Cardiac fibroblast (primary cell): Measurements from ENCODE around the gene SND1.
A peak's percentile ranks its signal among the peaks of the same experiment; 100 is the strongest.

ENCODE experiments used
- DNase-seq, 2 donors: peaks; one replicate each; pipeline versions ENCODE4 v3.0.0 to v3.0.0-alpha.2; 2010; ENCODE audit warnings: low read depth in 2 of 2
- H3K4me3 ChIP-seq, 2 donors: replicated peaks in 1 of 2; 1 replicate in 1 of 2; 2 replicates in 1 of 2; pipeline ENCODE4 v1.5.1; 2011; ENCODE audit warnings: low read depth in 2 of 2, low read length in 2 of 2, mild to moderate bottlenecking in 2 of 2, moderate library complexity in 1 of 2
- TF ChIP-seq, protein P1 (sequence below): IDR thresholded peaks from one replicate; pipeline ENCODE4 v1.5.1; 2011; ENCODE audit warnings: low read depth, mild to moderate bottlenecking, low read length, inconsistent platforms

Gene SND1

DNA sequence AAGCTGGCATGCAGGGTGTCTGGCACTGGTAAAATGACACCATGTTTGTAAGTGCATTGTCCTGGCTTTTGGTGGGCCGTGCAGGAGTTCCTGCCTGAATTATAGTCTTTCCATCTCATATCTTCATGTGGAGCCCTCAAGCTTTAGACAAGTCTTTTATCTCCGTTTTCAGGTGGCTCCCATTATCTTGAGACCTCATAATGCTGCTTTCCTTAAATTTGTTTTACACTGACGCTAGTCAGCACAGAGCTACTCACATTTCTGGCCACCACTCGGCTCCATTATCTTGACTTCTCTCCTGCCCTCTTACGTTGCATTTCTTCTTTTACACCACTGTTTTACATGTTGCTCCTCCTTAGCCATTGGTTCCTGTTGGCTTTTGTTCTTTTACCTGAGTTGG, 342.0 kb downstream of the SND1 start:
- DNase-seq = no peak
- H3K4me3 ChIP-seq = no peak overlapping the region
- TF ChIP-seq, protein P1, sequence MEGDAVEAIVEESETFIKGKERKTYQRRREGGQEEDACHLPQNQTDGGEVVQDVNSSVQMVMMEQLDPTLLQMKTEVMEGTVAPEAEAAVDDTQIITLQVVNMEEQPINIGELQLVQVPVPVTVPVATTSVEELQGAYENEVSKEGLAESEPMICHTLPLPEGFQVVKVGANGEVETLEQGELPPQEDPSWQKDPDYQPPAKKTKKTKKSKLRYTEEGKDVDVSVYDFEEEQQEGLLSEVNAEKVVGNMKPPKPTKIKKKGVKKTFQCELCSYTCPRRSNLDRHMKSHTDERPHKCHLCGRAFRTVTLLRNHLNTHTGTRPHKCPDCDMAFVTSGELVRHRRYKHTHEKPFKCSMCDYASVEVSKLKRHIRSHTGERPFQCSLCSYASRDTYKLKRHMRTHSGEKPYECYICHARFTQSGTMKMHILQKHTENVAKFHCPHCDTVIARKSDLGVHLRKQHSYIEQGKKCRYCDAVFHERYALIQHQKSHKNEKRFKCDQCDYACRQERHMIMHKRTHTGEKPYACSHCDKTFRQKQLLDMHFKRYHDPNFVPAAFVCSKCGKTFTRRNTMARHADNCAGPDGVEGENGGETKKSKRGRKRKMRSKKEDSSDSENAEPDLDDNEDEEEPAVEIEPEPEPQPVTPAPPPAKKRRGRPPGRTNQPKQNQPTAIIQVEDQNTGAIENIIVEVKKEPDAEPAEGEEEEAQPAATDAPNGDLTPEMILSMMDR = no peak

DNA sequence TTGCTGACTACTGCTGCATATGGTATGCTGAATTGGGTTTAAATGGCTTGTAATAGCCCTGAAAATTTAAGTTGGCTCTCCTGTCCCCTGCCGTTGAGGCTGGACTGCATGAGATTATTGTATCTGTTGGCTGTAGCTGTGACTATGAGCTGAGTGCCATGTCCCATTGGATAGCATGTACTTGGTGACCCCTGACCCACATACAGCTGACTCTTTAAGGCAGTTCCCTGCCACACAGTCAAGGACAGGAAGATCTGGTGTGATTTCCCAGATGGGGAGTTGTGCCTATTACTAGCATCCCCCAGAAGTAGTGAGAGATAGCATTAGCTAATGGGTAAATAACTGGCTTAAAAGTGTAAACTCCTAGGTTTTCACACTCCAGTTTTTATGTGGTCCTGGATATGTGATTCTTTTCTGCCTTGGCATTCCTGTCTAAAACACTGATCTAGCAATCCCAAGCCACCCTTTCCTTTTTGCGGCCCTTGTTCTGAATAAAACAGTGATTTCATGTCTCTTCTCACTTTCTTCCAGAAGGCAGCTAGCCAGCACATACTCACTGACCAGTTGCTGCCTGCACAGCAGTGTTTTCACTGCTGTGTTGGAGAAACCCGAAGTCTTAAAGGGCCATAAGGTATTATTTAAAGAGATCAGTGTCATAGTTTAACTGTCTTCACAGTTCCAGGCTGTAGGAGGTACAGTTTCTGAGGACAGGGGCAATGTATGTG, 343.3 kb downstream of the SND1 start:
- TF ChIP-seq, protein P1 = no peak
- DNase-seq = peak; percentile 23 to 69
- no peak overlapping the region for H3K4me3 ChIP-seq

GRCh38 chr7:127995881-127996215, 343.9 kb downstream of the SND1 start:
- TF ChIP-seq, protein P1 = no peak
- DNase-seq = peak in 1 of 2 donors; percentile 26
- H3K4me3 ChIP-seq = no peak overlapping the region

- TF ChIP-seq, protein P1 = no peak
- no peak for DNase-seq
- H3K4me3 ChIP-seq = no peak overlapping the region
These were observed 344.5 kb downstream of the SND1 start for GRCh38 chr7:127996253-127997071.

GRCh38 chr7:127997226-127997922, 345.4 kb downstream of the SND1 start:
- no peak overlapping the region for H3K4me3 ChIP-seq
- TF ChIP-seq, protein P1 = no peak
- peak in 1 of 2 donors; percentile 23 for DNase-seq

DNA sequence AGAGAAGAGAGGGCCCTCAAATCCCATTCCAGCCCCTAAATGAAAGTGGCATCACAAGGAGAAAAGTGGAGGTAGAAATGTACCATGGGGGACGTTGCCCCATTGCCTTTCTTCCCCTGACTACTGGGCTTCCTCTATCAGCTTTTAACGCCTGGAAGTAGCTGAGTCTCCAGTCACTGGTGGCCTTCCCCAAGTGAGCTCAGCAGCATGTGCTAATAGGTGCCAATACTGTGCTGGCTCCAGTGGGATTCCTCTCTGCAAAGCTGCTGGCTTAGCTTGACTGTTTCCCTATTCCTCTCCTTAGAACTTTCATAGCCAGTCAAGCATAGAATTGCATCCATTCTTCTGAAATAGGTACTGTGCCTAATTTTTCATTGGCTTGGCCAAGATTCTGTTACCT, 346.7 kb downstream of the SND1 start:
- TF ChIP-seq, protein P1 = no peak
- no peak overlapping the region for H3K4me3 ChIP-seq

More for the DNA sequence above, 346.7 kb downstream of the SND1 start:
- DNase-seq = no peak
